Measurements from ENCODE around the gene ANKH. TPM values are rescaled to one million over a fixed set of nuclear protein-coding genes. Genes with fewer than 3 reads are reported as not detected.

The ANKH gene
- total RNA-seq, 1 experiment from 2014 or later: 16.9 TPM

- Mint-ChIP-seq H3K27me3 (ENCODE audit: low read depth) (no peaks in the 10 kb centered on the region; the same call in 1 of the 2 replicates), H3K4me3 (no peak overlapping the region), H3K4me1 (no peaks in the 10 kb centered on the region), H3K27ac (no peak overlapping the region), H3K36me3 (peaks cover 45% of the 10 kb centered on the region), H3K9me3 (peaks cover 13% of the 10 kb centered on the region)
- TF ChIP-seq ATF2 (CRISPR knock-in tag; IDR thresholded peaks at IDR 0.05; ENCODE audit: borderline replicate concordance, low read depth) (no peak), ATF1 (CRISPR knock-in tag; IDR thresholded peaks at IDR 0.05) (no peak), FOXP1 (CRISPR knock-in tag; IDR thresholded peaks at IDR 0.05; ENCODE audit: borderline replicate concordance) (no peak)
- DNase-seq (ENCODE audit: low spot score) (no peak), ATAC-seq (no peak)
- POLR2A ChIA-PET: no interaction called here
- CTCF ChIA-PET: no interaction called here
Measured at GRCh38 chr5:14716755-14717752, 154.5 kb downstream of the ANKH start.

GRCh38 chr5:14715481-14715880 is 156.1 kb downstream of the ANKH start:
- Mint-ChIP-seq H3K36me3 (peaks cover 60% of the 10 kb centered on the region), H3K27ac (no peak overlapping the region), H3K9me3 (peaks cover 18% of the 10 kb centered on the region), H3K4me3 (no peak overlapping the region), H3K27me3 (ENCODE audit: low read depth) (no peaks in the 10 kb centered on the region; the same call in 1 of the 2 replicates), H3K4me1 (no peaks in the 10 kb centered on the region)
- POLR2A ChIA-PET: no interaction called here
- no peak for ATAC-seq
- CTCF ChIA-PET: interaction anchor here (0.6 kb wide), 1 partner anchor 215 kb away, joined by 3 read pairs; no protein-coding TSS in a partner anchor
- no peak for DNase-seq (ENCODE audit: low spot score)
- TF ChIP-seq CREB1 (CRISPR knock-in tag; IDR thresholded peaks at IDR 0.05) (no peak), CREM (CRISPR knock-in tag; IDR thresholded peaks at IDR 0.05) (no peak), ESRRA (CRISPR knock-in tag; IDR thresholded peaks at IDR 0.05; ENCODE audit: borderline replicate concordance) (no peak), ZNF263 (CRISPR knock-in tag; IDR thresholded peaks at IDR 0.05; ENCODE audit: low read depth) (no peak), NFE2L1 (CRISPR knock-in tag; IDR thresholded peaks at IDR 0.05) (no peak), ATF2 (CRISPR knock-in tag; IDR thresholded peaks at IDR 0.05; ENCODE audit: borderline replicate concordance, low read depth) (no peak), ZNF317 (CRISPR knock-in tag; IDR thresholded peaks at IDR 0.05; ENCODE audit: borderline replicate concordance, low read depth) (no peak), JAZF1 (CRISPR knock-in tag; IDR thresholded peaks at IDR 0.05) (no peak), E2F5 (CRISPR knock-in tag; IDR thresholded peaks at IDR 0.05) (no peak), ZNF671 (CRISPR knock-in tag; IDR thresholded peaks at IDR 0.05) (no peak), ZNF219 (CRISPR knock-in tag; IDR thresholded peaks at IDR 0.05; ENCODE audit: borderline replicate concordance) (no peak), NFYB (CRISPR knock-in tag; conservative IDR thresholded peaks at IDR 0.05; ENCODE audit: low read depth) (no peak)
- TF ChIP-seq, protein P1, sequence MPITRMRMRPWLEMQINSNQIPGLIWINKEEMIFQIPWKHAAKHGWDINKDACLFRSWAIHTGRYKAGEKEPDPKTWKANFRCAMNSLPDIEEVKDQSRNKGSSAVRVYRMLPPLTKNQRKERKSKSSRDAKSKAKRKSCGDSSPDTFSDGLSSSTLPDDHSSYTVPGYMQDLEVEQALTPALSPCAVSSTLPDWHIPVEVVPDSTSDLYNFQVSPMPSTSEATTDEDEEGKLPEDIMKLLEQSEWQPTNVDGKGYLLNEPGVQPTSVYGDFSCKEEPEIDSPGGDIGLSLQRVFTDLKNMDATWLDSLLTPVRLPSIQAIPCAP (CRISPR knock-in tag; IDR thresholded peaks at IDR 0.05): no peak
- TF ChIP-seq, protein P2, sequence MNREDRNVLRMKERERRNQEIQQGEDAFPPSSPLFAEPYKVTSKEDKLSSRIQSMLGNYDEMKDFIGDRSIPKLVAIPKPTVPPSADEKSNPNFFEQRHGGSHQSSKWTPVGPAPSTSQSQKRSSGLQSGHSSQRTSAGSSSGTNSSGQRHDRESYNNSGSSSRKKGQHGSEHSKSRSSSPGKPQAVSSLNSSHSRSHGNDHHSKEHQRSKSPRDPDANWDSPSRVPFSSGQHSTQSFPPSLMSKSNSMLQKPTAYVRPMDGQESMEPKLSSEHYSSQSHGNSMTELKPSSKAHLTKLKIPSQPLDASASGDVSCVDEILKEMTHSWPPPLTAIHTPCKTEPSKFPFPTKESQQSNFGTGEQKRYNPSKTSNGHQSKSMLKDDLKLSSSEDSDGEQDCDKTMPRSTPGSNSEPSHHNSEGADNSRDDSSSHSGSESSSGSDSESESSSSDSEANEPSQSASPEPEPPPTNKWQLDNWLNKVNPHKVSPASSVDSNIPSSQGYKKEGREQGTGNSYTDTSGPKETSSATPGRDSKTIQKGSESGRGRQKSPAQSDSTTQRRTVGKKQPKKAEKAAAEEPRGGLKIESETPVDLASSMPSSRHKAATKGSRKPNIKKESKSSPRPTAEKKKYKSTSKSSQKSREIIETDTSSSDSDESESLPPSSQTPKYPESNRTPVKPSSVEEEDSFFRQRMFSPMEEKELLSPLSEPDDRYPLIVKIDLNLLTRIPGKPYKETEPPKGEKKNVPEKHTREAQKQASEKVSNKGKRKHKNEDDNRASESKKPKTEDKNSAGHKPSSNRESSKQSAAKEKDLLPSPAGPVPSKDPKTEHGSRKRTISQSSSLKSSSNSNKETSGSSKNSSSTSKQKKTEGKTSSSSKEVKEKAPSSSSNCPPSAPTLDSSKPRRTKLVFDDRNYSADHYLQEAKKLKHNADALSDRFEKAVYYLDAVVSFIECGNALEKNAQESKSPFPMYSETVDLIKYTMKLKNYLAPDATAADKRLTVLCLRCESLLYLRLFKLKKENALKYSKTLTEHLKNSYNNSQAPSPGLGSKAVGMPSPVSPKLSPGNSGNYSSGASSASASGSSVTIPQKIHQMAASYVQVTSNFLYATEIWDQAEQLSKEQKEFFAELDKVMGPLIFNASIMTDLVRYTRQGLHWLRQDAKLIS (CRISPR knock-in tag; IDR thresholded peaks at IDR 0.05; ENCODE audit: borderline replicate concordance): no peak
- TF ChIP-seq, protein P3, sequence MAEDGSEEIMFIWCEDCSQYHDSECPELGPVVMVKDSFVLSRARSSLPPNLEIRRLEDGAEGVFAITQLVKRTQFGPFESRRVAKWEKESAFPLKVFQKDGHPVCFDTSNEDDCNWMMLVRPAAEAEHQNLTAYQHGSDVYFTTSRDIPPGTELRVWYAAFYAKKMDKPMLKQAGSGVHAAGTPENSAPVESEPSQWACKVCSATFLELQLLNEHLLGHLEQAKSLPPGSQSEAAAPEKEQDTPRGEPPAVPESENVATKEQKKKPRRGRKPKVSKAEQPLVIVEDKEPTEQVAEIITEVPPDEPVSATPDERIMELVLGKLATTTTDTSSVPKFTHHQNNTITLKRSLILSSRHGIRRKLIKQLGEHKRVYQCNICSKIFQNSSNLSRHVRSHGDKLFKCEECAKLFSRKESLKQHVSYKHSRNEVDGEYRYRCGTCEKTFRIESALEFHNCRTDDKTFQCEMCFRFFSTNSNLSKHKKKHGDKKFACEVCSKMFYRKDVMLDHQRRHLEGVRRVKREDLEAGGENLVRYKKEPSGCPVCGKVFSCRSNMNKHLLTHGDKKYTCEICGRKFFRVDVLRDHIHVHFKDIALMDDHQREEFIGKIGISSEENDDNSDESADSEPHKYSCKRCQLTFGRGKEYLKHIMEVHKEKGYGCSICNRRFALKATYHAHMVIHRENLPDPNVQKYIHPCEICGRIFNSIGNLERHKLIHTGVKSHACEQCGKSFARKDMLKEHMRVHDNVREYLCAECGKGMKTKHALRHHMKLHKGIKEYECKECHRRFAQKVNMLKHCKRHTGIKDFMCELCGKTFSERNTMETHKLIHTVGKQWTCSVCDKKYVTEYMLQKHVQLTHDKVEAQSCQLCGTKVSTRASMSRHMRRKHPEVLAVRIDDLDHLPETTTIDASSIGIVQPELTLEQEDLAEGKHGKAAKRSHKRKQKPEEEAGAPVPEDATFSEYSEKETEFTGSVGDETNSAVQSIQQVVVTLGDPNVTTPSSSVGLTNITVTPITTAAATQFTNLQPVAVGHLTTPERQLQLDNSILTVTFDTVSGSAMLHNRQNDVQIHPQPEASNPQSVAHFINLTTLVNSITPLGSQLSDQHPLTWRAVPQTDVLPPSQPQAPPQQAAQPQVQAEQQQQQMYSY (CRISPR knock-in tag; IDR thresholded peaks at IDR 0.05): no peak
- TF ChIP-seq, protein P4, sequence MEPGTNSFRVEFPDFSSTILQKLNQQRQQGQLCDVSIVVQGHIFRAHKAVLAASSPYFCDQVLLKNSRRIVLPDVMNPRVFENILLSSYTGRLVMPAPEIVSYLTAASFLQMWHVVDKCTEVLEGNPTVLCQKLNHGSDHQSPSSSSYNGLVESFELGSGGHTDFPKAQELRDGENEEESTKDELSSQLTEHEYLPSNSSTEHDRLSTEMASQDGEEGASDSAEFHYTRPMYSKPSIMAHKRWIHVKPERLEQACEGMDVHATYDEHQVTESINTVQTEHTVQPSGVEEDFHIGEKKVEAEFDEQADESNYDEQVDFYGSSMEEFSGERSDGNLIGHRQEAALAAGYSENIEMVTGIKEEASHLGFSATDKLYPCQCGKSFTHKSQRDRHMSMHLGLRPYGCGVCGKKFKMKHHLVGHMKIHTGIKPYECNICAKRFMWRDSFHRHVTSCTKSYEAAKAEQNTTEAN (CRISPR knock-in tag; IDR thresholded peaks at IDR 0.05): no peak
